Thyroid gland (tissue), 4 donors: ENCODE measurements around the gene INPP5K.

Experiments
- CTCF ChIP-seq, 6 experiments: fragments of 200-600 bp in 3 of 6; fragments of 450-650 bp in 3 of 6; sonication (generic) in 3 of 6; IDR thresholded peaks; one replicate each; pipeline ENCODE4 v1.5.1; 2016 to 2019; ENCODE audit warnings: antibody characterized with exemption in 6 of 6, mild to moderate bottlenecking in 2 of 6, inconsistent platforms in 1 of 6, moderate library complexity in 1 of 6
- POLR2A ChIP-seq, 2 donors: fragments of 450-650 bp; IDR thresholded peaks; one replicate each; pipeline ENCODE4 v1.6.1; 2017; ENCODE audit warnings: antibody characterized with exemption in 2 of 2, mild to moderate bottlenecking in 2 of 2, moderate library complexity in 1 of 2

GRCh38 chr17:1518410-1518809 lies 2.0 kb upstream of the INPP5K start:
- TF ChIP-seq CTCF (IDR thresholded peaks at IDR 0.05) (no peak), POLR2A (IDR thresholded peaks at IDR 0.05) (no peak)
